GM23338 (cell line): ENCODE data around the gene RIF1. TPM values are rescaled to one million over a fixed set of nuclear protein-coding genes. Genes with fewer than 3 reads are reported as not detected.
A peak's percentile ranks its signal among the peaks of the same experiment; 100 is the strongest.

Experiments
- ATAC-seq: fragments of 200-7000 bp; cut with Tn5 transposase; 3 replicates; pipeline ENCODE4 v1.9.1; 2020
- DNase-seq: peaks from one replicate; pipeline ENCODE4 v3.0.0-alpha.2; 2015; ENCODE audit warnings: low spot score
- H2AFZ ChIP-seq: fragments of 200-600 bp; sonication (generic); 2 replicates; pipeline ENCODE4 v1.8.0; 2016; ENCODE audit warnings: antibody characterized with exemption, mild to moderate bottlenecking, moderate library complexity
- H3F3A ChIP-seq: fragments of 200-600 bp; sonication (generic); replicated peaks from 2 replicates; pipeline ENCODE4 v1.8.0; 2017; ENCODE audit warnings: antibody characterized with exemption, mixed run types, low read depth
- H3K27ac ChIP-seq: fragments of 200-600 bp; sonication (generic); 2 replicates; pipeline ENCODE4 v1.6.1; 2016; ENCODE audit warnings: low read depth
- H3K27me3 ChIP-seq: fragments of 200-600 bp; sonication (generic); 2 replicates; pipeline ENCODE4 v1.8.0; 2016; ENCODE audit warnings: mild to moderate bottlenecking, mixed run types, moderate library complexity; ENCODE audit not compliant: insufficient read depth
- H3K36me3 ChIP-seq: fragments of 200-600 bp; sonication (generic); 2 replicates; pipeline ENCODE4 v1.8.0; 2016; ENCODE audit warnings: mild to moderate bottlenecking; ENCODE audit not compliant: insufficient read depth
- H3K4me1 ChIP-seq: fragments of 200-600 bp; sonication (generic); 2 replicates; pipeline ENCODE4 v1.8.0; 2016; ENCODE audit warnings: mild to moderate bottlenecking, moderate library complexity; ENCODE audit not compliant: insufficient read depth
- H3K4me2 ChIP-seq: fragments of 200-600 bp; sonication (generic); 2 replicates; pipeline ENCODE4 v1.7.1; 2017; ENCODE audit warnings: mixed run types
- H3K4me3 ChIP-seq: fragments of 200-600 bp; sonication (generic); 2 replicates; pipeline ENCODE4 v1.6.1; 2016; ENCODE audit warnings: mixed run types
- H3K79me2 ChIP-seq: fragments of 200-600 bp; sonication (generic); replicated peaks from 2 replicates; pipeline ENCODE4 v1.8.0; 2017; ENCODE audit warnings: mild to moderate bottlenecking; ENCODE audit not compliant: insufficient read depth
- H3K9me2 ChIP-seq: fragments of 200-600 bp; sonication (generic); 2 replicates; pipeline ENCODE4 v1.8.0; 2017; ENCODE audit not compliant: insufficient read depth
- H4K20me1 ChIP-seq: fragments of 200-600 bp; sonication (generic); replicated peaks from 2 replicates; pipeline ENCODE4 v1.8.0; 2017; ENCODE audit warnings: mild to moderate bottlenecking; ENCODE audit not compliant: insufficient read depth
- H3K27ac Mint-ChIP-seq: 2 replicates; pipeline ENCODE4 v1.8.0; 2020; ENCODE audit warnings: inconsistent platforms, mild to moderate bottlenecking, moderate library complexity, mixed read lengths
- H3K27me3 Mint-ChIP-seq: 3 replicates; pipeline ENCODE4 v1.8.0; 2022; ENCODE audit warnings: low read depth, mild to moderate bottlenecking, moderate library complexity, mixed read lengths, inconsistent platforms; ENCODE audit not compliant: insufficient read depth, poor library complexity
- H3K36me3 Mint-ChIP-seq: 3 replicates; pipeline ENCODE4 v1.8.0; 2021; ENCODE audit warnings: low read depth, mild to moderate bottlenecking, inconsistent platforms, moderate library complexity, mixed read lengths
- H3K4me1 Mint-ChIP-seq: 3 replicates; pipeline ENCODE4 v1.8.0; 2020; ENCODE audit warnings: mild to moderate bottlenecking, inconsistent platforms, mixed read lengths
- H3K4me3 Mint-ChIP-seq: 3 replicates; pipeline ENCODE4 v1.8.0; 2021; ENCODE audit warnings: moderate library complexity, mild to moderate bottlenecking, inconsistent platforms, mixed read lengths
- H3K9me3 Mint-ChIP-seq: 3 replicates; pipeline ENCODE4 v1.8.0; 2020; ENCODE audit warnings: moderate library complexity, mild to moderate bottlenecking, inconsistent platforms, mixed read lengths
- CREB1 ChIP-seq: fragments of 250-450 bp; sonication (Bioruptor Pico); IDR thresholded peaks from 2 replicates; pipeline ENCODE4 v1.5.0; 2020; ENCODE audit warnings: low read depth, mild to moderate bottlenecking, moderate library complexity
- CTCF ChIP-seq, 2 experiments: fragments of 200-600 bp in 1 of 2; sonication (generic) in 1 of 2; conservative IDR thresholded peaks; 2 replicates each; pipeline versions ENCODE4 v1.5.1 to v1.6.1; 2016 to 2017; ENCODE audit warnings: antibody characterized with exemption in 2 of 2, low read depth in 2 of 2, mild to moderate bottlenecking in 2 of 2, moderate library complexity in 1 of 2
- ETS1 ChIP-seq: IDR thresholded peaks from 2 replicates; pipeline ENCODE4 v1.6.1; 2016; ENCODE audit warnings: antibody characterized with exemption
- EZH2phosphoT487 ChIP-seq: fragments of 200-600 bp; sonication (generic); IDR thresholded peaks from one replicate; pipeline ENCODE4 v1.8.1; 2018; ENCODE audit warnings: antibody characterized with exemption; ENCODE audit not compliant: unreplicated experiment
- NANOG ChIP-seq: IDR thresholded peaks from 2 replicates; pipeline ENCODE4 v1.6.1; 2016; ENCODE audit warnings: antibody characterized with exemption, borderline replicate concordance
- POLR2AphosphoS5 ChIP-seq: IDR thresholded peaks from 2 replicates; pipeline ENCODE4 v1.6.1; 2016; ENCODE audit warnings: antibody characterized with exemption, low read depth
- STAT1 ChIP-seq: IDR thresholded peaks from one replicate; pipeline ENCODE4 v1.6.1; 2016; ENCODE audit warnings: antibody characterized with exemption; ENCODE audit not compliant: unreplicated experiment
- ZNF462 ChIP-seq: fragments of 250-450 bp; sonication (Bioruptor Pico); IDR thresholded peaks from 2 replicates; pipeline ENCODE4 v1.5.0; 2020; ENCODE audit warnings: mild to moderate bottlenecking, moderate library complexity
- long read RNA-seq: library from polyadenylated mRNA; unstranded; transcript quantifications from one replicate; pipeline ENCODE4 v2.0.0, GENCODE V29; 2020; ENCODE audit not compliant: unreplicated experiment
- polyA plus RNA-seq: library from polyadenylated mRNA; unstranded; fragments of >200 nt; fragmentation: Nextera tagmentation; extraction: Ambion mirVana; gene quantifications from 2 replicates; pipeline ENCODE4 v1.2.1, GENCODE V29; 2016
- total RNA-seq: library from RNA; depleted of rRNA; stranded (reverse); fragments of >200 nt; shearing (Covaris generic); gene quantifications from 2 replicates; pipeline ENCODE4 v1.2.3, GENCODE V29; 2014; rRNA removed

Gene RIF1
- total RNA-seq (113 and 134 TPM in 2 replicates), polyA plus RNA-seq (50.6 and 68.5 TPM in 2 replicates)
- long read RNA-seq, partial matches to known transcripts = 10 of 15 reads
- long read RNA-seq, other reads (novel, unspliced or antisense) = 5 of 15 reads

- Histone ChIP-seq H3F3A (no peaks in the 10 kb centered on the region), H3K79me2 (peaks cover 50% of the 10 kb centered on the region), H2AFZ (no peak within 1 kb of the TSS), H3K27ac (peak within 1 kb of the TSS; percentile 94), H3K9me2 (no peaks in the 10 kb centered on the region), H3K4me1 (no peaks in the 10 kb centered on the region), H4K20me1 (peaks cover 21% of the 10 kb centered on the region), H3K27me3 (no peaks in the 10 kb centered on the region), H3K4me3 (peak within 1 kb of the TSS; percentile 96), H3K36me3 (peaks cover 28% of the 10 kb centered on the region; the same call in 1 of the 2 replicates), H3K4me2 (peak within 1 kb of the TSS; percentile 77)
- peaks cover 15% of the 10 kb centered on the region for H3K4me1 Mint-ChIP-seq
- H3K4me3 Mint-ChIP-seq = peak within 1 kb of the TSS; percentile 96
- H3K27me3 Mint-ChIP-seq = peaks cover 10% of the 10 kb centered on the region
- H3K9me3 Mint-ChIP-seq = peaks cover 13% of the 10 kb centered on the region; the same call in 2 of the 3 replicates
- H3K27ac Mint-ChIP-seq = peak within 1 kb of the TSS; percentile 95
- peak; percentile 84; the same call in 1 of the 2 replicates for TF ChIP-seq ETS1
- TF ChIP-seq POLR2AphosphoS5 = peak; percentile 90
- TF ChIP-seq ZNF462 (CRISPR knock-in tag) = no peak
- TF ChIP-seq CREB1 = peak; percentile 84
- peak; percentile 38 to 46 for TF ChIP-seq CTCF (conservative IDR thresholded peaks at IDR 0.05; ENCODE audit: low read depth in 2 of 2)
- TF ChIP-seq EZH2phosphoT487 = no peak
- TF ChIP-seq STAT1 = no peak
- no peak for TF ChIP-seq NANOG
- H3K36me3 Mint-ChIP-seq = peaks cover 44% of the 10 kb centered on the region
- ATAC-seq (peak; percentile 91), DNase-seq (peak; percentile 99)
Observed at GRCh38 chr2:151409601-151410484, at the start of gene RIF1. RIF1 (plus strand) TSS chr2:151409902; CDS start chr2:151410424, 522 bp downstream.
